Erythroblast (primary cell): Measurements from ENCODE around the gene SYTL1.

Experiments
- GATA1 ChIP-seq: IDR thresholded peaks from 2 replicates; pipeline ENCODE4 v1.6.1; 2011; ENCODE audit warnings: low read depth, mild to moderate bottlenecking, control low read depth, low read length, moderate library complexity
- POLR2A ChIP-seq: IDR thresholded peaks from 2 replicates; pipeline ENCODE4 v1.6.1; 2011; ENCODE audit warnings: mild to moderate bottlenecking, low read length

GRCh38 chr1:27292106-27292505 is 49.7 kb upstream of the SYTL1 start:
- TF ChIP-seq POLR2A: no peak
- TF ChIP-seq GATA1: no peak
